ENCODE measurements around the gene PLEKHG1.

GRCh38 chr6:150639823-150640331 is 40.2 kb downstream of the PLEKHG1 start:
- TF ChIP-seq EZH2phosphoT487 (IDR thresholded peaks at IDR 0.05; ENCODE audit: borderline replicate concordance, low read length) (no peak), CTCF (conservative IDR thresholded peaks at IDR 0.05; ENCODE audit: low read depth, low read length) (no peak)
